ENCODE measurements around the gene ZNF678. TPM values are rescaled to one million over a fixed set of nuclear protein-coding genes. Genes with fewer than 3 reads are reported as not detected.

ZNF678 gene
- total and polyA plus RNA-seq, 11 donors: 0.99 to 6.0 (median 3.1) TPM

- Histone ChIP-seq H3K27ac (no peak overlapping the region), H3K4me1 (no peaks in the 10 kb centered on the region), H3K4me3 (no peak overlapping the region), H3K9me3 (peaks cover 0 to 100% (median 100%) of the 10 kb centered on the region in 12 donors), H3K36me3 (peaks cover 0 to 68% (median 0%) of the 10 kb centered on the region in 9 donors), H3K27me3 (no peaks in the 10 kb centered on the region)
- intact Hi-C loops (cut with DNase I): no loop called here
- no peak for DNase-seq
- no peak for ATAC-seq
- TF ChIP-seq POLR2A (IDR thresholded peaks at IDR 0.05): no peak
- TF ChIP-seq CTCF (IDR thresholded peaks at IDR 0.05): no peak
These were observed 98.1 kb downstream of the ZNF678 start for GRCh38 chr1:227661495-227661894.

DNA sequence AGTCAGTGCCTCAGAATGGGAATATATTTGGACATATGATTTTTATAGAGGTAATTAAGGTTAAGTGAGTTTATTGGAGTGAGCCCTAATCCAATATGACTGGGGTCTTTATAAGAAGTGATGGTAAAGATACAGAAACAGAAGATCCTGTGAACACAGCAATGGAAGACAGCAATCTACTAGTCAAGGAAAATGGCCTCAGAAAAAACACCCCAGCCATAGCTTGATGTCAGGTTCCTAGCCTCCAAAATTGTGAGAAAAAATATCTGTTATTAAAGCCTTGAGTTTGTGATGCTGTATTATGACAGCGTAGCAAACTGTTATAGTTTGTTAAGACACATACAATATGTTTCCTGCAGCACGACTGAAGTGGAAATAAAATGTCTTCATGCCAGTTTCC, 99.6 kb downstream of the ZNF678 start:
- TF ChIP-seq POLR2A (IDR thresholded peaks at IDR 0.05) (no peak), CTCF (IDR thresholded peaks at IDR 0.05) (no peak)
- Histone ChIP-seq H3K27me3 (no peaks in the 10 kb centered on the region), H3K36me3 (peaks cover 0 to 54% (median 0%) of the 10 kb centered on the region in 9 donors), H3K9me3 (peaks cover 0 to 100% (median 99%) of the 10 kb centered on the region in 12 donors), H3K4me1 (no peaks in the 10 kb centered on the region), H3K27ac (no peak overlapping the region), H3K4me3 (no peak overlapping the region)
- intact Hi-C loops (cut with DNase I): no loop called here
- no peak for ATAC-seq
- no peak for DNase-seq
- 73 to 100% (median 97%) methylated on average over 2 of the region's 2 CpGs for WGBS, 4 donors

- Histone ChIP-seq H3K9me3 (peaks cover 3 to 100% (median 99%) of the 10 kb centered on the region in 12 donors), H3K4me1 (no peaks in the 10 kb centered on the region), H3K4me3 (no peak overlapping the region), H3K27me3 (no peaks in the 10 kb centered on the region), H3K27ac (no peak overlapping the region), H3K36me3 (peaks cover 0 to 24% (median 0%) of the 10 kb centered on the region in 9 donors)
- whole genome bisulfite sequencing, 4 donors: 91 to 95% (median 92%) methylated on average over 2 of the region's 2 CpGs
- intact Hi-C loops (cut with DNase I): no loop called here
- no peak for TF ChIP-seq POLR2A (IDR thresholded peaks at IDR 0.05)
- no peak for TF ChIP-seq CTCF (IDR thresholded peaks at IDR 0.05)
- DNase-seq: no peak
- ATAC-seq: no peak
These were observed 102.9 kb downstream of the ZNF678 start for GRCh38 chr1:227666286-227666685.

GRCh38 chr1:227673441-227673840, 110.1 kb downstream of the ZNF678 start:
- intact Hi-C loops (cut with DNase I): no loop called here
- TF ChIP-seq POLR2A (IDR thresholded peaks at IDR 0.05) (no peak), CTCF (IDR thresholded peaks at IDR 0.05) (no peak)
- WGBS, 4 donors: 94 to 100% (median 97%) methylated on average over 1 of the region's 1 CpG
- Histone ChIP-seq H3K27me3 (no peaks in the 10 kb centered on the region), H3K9me3 (peaks cover 1 to 97% (median 74%) of the 10 kb centered on the region in 12 donors), H3K4me1 (no peaks in the 10 kb centered on the region), H3K4me3 (no peak overlapping the region), H3K36me3 (no peaks in the 10 kb centered on the region), H3K27ac (no peak overlapping the region)
- ATAC-seq (no peak), DNase-seq (no peak)

Measured in heart left ventricle (tissue), 16 donors.